Osteocyte (in vitro differentiated cells): Measurements from ENCODE around the gene FBXO33. TPM values are rescaled to one million over a fixed set of nuclear protein-coding genes. Genes with fewer than 3 reads are reported as not detected.

Experiments used
- DNase-seq: peaks from one replicate; pipeline ENCODE4 v3.0.0; 2021; ENCODE audit warnings: mixed read lengths; ENCODE audit not compliant: unreplicated experiment; ENCODE audit errors: extremely low spot score
- H3K27ac Mint-ChIP-seq: one replicate; pipeline ENCODE4 v1.8.0; 2021; ENCODE audit warnings: mild to moderate bottlenecking, mixed read lengths; ENCODE audit not compliant: unreplicated experiment
- H3K27me3 Mint-ChIP-seq: one replicate; pipeline ENCODE4 v1.8.0; 2021; ENCODE audit warnings: mixed read lengths; ENCODE audit not compliant: unreplicated experiment
- H3K36me3 Mint-ChIP-seq: one replicate; pipeline ENCODE4 v1.8.0; 2021; ENCODE audit warnings: mixed read lengths; ENCODE audit not compliant: unreplicated experiment
- H3K4me1 Mint-ChIP-seq: one replicate; pipeline ENCODE4 v1.8.0; 2021; ENCODE audit warnings: mixed read lengths; ENCODE audit not compliant: unreplicated experiment
- H3K4me3 Mint-ChIP-seq: one replicate; pipeline ENCODE4 v1.8.0; 2021; ENCODE audit warnings: mild to moderate bottlenecking, moderate library complexity, mixed read lengths; ENCODE audit not compliant: unreplicated experiment
- H3K9me3 Mint-ChIP-seq: one replicate; pipeline ENCODE4 v1.8.0; 2021; ENCODE audit warnings: mixed read lengths; ENCODE audit not compliant: unreplicated experiment
- CTCF ChIP-seq: fragments of 200-600 bp; sonication (generic); IDR thresholded peaks from 2 replicates; pipeline ENCODE4 v1.5.0; 2021; ENCODE audit warnings: antibody characterized with exemption, mild to moderate bottlenecking, moderate library complexity
- total RNA-seq: library from RNA; stranded (reverse); gene quantifications from 2 replicates; pipeline ENCODE4 v1.2.1, GENCODE V29; 2021

Gene FBXO33
- total RNA-seq, 1 donor from 2014 or later, result 10.0 TPM

DNA sequence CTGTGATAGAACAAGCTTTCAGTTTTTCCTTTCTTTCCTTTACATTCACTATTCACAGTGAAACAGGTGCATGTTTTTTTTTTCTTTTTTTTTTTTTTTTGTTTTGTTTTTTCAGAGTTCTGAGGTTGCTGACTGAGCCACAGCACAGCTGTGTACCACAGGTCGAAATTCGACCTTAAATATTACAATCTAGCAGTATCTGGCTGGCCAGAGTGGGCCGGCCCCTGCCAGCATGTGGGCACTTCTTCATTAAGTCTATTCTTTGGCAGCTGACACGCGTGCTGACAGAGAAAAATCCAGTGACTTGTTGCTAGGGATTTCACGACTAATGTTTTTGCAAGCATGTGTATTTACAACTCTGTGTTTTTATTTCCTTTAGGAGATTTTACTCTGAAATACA, 33.9 kb downstream of the FBXO33 start:
- no peak for TF ChIP-seq CTCF

DNA sequence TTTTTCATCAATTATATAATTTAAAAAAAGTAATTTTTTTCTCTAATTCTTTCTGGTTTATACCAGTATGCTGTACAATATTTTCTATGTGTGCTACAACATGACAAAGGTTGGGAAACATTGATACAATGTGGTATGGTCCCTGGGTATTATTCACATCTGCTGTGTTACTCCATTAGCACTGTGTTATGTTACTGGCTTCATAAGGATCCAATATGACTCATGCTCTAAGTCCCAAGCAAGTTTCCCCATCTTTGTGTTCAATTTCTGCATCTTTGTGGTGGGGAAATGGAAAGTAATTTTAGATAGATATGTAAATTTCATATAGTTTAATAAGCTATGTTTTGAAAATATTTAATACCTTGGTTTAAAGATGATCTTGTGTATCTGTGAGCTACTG, 35.8 kb downstream of the FBXO33 start:
- Mint-ChIP-seq H3K9me3 (no peaks in the 10 kb centered on the region), H3K4me3 (no peak overlapping the region), H3K4me1 (no peaks in the 10 kb centered on the region), H3K27ac (no peak overlapping the region), H3K27me3 (no peaks in the 10 kb centered on the region), H3K36me3 (peaks cover 24% of the 10 kb centered on the region)
- TF ChIP-seq CTCF, result no peak
- no peak for DNase-seq

More for the DNA sequence above, 33.9 kb downstream of the FBXO33 start:
- no peaks in the 10 kb centered on the region for H3K4me1 Mint-ChIP-seq
- no peak overlapping the region for H3K27ac Mint-ChIP-seq
- H3K9me3 Mint-ChIP-seq, result no peaks in the 10 kb centered on the region
- peaks cover 24% of the 10 kb centered on the region for H3K36me3 Mint-ChIP-seq
- H3K4me3 Mint-ChIP-seq, result no peak overlapping the region
- DNase-seq, result no peak
- H3K27me3 Mint-ChIP-seq, result no peaks in the 10 kb centered on the region

GRCh38 chr14:39395555-39396254, 36.5 kb downstream of the FBXO33 start:
- H3K4me3 Mint-ChIP-seq, result no peak overlapping the region
- H3K36me3 Mint-ChIP-seq, result peaks cover 22% of the 10 kb centered on the region
- no peaks in the 10 kb centered on the region for H3K27me3 Mint-ChIP-seq
- H3K9me3 Mint-ChIP-seq, result no peaks in the 10 kb centered on the region
- TF ChIP-seq CTCF, result no peak
- H3K4me1 Mint-ChIP-seq, result no peaks in the 10 kb centered on the region
- no peak overlapping the region for H3K27ac Mint-ChIP-seq
- no peak for DNase-seq

- Mint-ChIP-seq H3K9me3 (no peaks in the 10 kb centered on the region), H3K36me3 (peaks cover 15% of the 10 kb centered on the region), H3K4me3 (no peak overlapping the region), H3K27me3 (no peaks in the 10 kb centered on the region), H3K4me1 (no peaks in the 10 kb centered on the region), H3K27ac (no peak overlapping the region)
- TF ChIP-seq CTCF, result no peak
- no peak for DNase-seq
Measured at GRCh38 chr14:39393289-39393688, 38.9 kb downstream of the FBXO33 start.

- H3K27ac Mint-ChIP-seq, result no peak overlapping the region
- TF ChIP-seq CTCF, result no peak
- DNase-seq, result no peak
- no peaks in the 10 kb centered on the region for H3K27me3 Mint-ChIP-seq
- peaks cover 19% of the 10 kb centered on the region for H3K36me3 Mint-ChIP-seq
- no peak overlapping the region for H3K4me3 Mint-ChIP-seq
- H3K9me3 Mint-ChIP-seq, result no peaks in the 10 kb centered on the region
- no peaks in the 10 kb centered on the region for H3K4me1 Mint-ChIP-seq
Measured at GRCh38 chr14:39384177-39384576, 48.1 kb downstream of the FBXO33 start.
